Stimulated activated naive CD4-positive, alpha-beta T cell treated with Interleukin-2 at 50 U/mL for 16 hours (primary cell): ENCODE results near the gene MYO1D.
"Not testable (repeated sequence)": the region's sequence is repeated elsewhere in the genome, so short reads cannot be mapped to it uniquely, and the experiment has no call there.

ENCODE experiments used
- DNase-seq: peaks from one replicate; lab custom pipeline; 2025; lab: John Stamatoyannopoulos, UW

The MYO1D gene

DNA sequence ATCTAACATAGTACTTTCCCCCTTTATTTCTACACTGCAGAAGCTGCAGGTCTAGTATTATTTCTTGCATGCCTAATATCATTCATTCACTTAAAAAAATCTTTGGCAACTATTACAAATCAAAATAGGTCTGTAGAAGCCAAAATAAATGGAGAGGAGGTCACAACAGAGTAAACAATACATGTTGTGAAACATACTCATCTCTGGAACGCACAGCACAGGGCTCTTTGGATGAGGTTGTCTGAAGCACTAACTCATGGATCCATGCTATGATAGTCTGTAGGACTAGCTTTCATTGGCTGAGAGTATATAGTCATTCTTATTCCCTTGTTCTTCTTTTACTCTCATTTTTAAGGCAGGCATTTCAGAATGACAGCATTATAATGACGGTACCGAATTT, 21.3 kb downstream of the MYO1D start:
- no peak for DNase-seq

DNA sequence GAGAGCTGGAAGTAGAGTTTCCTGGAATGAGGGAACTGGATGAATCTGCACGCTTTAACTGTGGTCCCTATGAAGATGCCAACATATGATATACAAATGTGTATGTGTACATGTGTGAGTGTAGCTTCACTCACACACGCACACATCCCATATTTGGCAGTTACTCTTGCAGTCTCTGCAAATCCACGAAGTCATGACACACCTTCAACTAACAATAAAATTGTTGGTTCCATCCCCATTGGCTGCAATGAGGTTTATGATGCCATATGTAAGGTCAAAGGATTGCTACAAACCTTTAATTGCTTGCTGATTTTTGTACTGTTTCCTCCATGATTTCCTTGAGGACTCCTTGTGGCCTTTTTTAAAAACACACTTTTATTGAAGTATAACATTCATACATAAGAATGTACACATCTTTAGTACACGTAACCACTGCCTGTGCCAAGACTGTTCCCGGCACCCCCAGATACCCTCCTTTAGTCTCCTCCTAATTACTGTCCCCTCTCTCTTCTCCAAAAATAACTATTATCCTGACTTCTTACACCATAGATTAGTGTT, 22.0 kb downstream of the MYO1D start:
- no peak for DNase-seq

DNA sequence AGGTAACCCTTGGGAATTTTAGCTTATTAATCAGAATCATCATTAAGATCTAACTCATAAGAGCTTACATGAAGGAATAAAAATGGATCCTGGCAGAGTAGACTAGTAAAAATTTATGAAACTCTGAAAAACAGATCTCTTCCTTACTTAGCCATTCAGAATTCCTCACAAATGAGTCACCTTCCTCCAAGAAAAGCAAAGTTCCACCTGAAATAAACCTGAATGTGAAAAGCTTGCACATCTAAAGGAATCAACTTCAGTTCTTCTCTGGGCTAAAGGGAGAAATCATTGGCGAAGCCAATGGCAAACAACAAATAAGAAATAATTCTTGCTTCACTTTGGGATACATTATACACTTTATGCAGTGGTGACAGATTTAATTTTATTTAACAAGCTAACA, 22.7 kb downstream of the MYO1D start:
- no peak for DNase-seq

DNA sequence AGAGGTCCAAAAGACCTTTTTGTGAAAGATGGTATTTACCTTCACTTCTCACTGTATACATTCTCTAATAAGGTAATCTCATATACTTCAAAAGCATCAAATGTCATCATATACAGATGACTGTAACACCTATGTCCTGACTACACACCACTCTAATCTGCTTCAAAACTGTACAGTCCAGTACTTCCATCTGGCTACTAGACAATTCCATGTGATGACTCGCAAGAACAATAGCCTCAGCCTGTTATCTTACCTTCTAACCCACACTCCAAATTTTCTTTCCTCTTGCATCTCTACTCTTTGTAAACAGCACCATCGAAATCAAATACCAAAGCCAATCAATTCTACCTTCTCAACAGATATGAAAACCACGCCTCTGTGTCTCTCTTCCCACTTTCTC, 24.1 kb downstream of the MYO1D start:
- DNase-seq: no peak

DNA sequence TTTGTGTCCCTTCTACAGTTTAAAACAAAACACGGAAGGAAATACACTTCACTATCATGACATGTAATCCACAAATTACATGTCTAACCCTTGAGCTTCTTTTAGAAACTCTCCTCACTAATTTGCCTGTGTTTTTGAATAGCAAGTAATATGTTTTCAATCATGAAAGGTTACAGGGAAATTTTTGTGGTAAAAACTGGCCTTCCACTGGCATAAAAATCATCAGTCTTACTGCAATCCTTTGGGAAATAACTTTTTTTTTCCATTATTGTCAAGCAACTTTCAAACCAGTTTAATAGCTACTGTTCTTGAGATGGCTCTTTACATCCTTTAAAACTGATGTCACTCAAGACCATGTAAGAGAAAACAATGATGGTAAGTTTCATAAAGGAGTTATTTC, 27.0 kb downstream of the MYO1D start:
- DNase-seq: no peak

DNA sequence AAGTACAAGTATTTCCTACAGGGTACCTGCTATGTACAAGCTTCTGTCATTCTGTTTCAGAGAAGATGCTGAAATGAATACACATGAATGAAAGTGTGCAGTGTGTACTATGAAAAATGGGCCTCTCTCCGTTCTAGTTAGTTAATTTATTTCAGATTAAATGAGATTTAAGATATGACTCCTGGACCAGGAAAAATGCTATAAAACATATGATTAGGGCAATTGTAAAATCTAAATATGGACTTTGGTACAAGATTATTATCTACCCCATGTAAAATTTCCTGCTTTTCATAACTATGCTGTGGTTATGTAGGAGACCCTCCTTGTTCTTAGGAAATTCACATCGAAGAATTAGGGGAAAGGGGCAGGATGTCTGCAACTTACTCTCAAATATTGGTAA, 28.9 kb downstream of the MYO1D start:
- no peak for DNase-seq

DNA sequence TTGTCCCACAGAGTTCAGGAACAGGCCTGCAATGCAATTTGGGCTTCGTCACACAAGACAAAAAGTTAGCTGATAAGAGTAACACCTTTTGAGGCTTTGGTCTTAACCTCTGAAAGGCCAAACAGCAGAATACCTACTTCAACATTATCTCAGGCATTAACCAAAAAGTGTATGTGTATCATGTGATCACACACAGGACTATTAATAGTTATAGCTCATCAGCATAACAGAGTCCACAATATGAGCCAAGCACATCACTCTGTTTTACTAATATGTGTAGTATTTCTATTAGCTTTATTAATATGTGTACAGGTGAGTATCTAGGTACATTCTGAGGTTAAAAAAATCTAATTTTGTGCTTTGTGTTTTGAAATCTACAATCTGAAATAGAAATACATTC, 30.8 kb downstream of the MYO1D start:
- DNase-seq: no peak

DNA sequence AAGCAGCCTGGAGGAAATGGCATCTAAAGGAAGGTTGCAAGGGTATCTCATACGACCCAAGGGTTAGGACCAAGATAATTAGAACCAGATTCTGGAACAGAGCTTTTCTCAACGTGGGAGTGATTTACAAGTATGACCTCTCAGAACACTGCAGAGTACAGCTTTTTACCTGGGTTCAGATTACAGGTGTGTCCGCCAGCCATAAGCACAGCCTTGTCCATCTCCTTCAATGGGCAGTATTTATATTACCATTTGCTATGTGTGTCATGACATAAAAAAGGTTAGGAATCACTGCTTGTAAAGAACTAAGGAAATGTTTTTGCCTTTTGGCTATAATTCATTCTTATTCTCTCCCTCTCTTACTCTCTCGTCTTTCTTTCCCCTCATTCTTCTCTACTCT, 36.7 kb downstream of the MYO1D start:
- no peak for DNase-seq

DNA sequence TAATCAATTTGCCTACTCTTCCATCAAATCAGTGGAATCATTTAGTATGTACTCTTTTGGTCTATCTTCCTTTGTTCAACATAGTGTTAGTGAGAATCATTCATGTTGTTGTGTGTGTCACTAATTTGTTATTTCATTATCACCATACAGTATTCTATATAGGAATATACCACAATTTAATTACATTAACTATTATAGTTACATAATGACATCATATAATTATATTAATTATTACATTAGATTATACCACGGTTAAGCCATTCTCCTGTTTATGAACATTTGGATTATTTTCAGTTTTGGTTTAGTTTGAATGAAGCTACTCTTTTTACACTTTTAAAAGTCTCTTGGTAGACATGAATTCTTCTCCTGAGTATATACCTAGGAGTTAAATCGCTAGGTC, 40.4 kb downstream of the MYO1D start:
- no peak for DNase-seq

DNA sequence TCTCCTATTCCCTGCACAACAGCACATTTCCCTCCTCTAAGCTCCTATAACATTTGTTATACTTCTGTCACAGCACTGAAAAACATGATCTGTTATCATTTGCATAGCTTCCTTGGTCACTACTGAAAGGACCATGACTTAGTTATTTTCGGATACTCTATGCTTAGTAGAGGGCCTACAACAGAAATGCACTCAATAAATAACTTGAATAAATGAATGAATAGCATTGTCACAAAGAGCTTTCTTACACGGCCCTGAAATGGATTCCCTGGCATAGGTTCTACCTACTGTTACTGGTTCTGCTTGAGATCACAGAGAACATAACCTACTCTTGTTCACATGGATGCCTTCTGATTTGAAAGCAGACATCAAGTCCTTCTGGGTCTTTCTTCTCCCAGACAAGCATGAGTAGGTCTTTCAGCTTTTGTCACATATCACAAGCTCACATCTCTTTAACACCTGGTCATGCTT, 41.6 kb downstream of the MYO1D start:
- no peak for DNase-seq

DNA sequence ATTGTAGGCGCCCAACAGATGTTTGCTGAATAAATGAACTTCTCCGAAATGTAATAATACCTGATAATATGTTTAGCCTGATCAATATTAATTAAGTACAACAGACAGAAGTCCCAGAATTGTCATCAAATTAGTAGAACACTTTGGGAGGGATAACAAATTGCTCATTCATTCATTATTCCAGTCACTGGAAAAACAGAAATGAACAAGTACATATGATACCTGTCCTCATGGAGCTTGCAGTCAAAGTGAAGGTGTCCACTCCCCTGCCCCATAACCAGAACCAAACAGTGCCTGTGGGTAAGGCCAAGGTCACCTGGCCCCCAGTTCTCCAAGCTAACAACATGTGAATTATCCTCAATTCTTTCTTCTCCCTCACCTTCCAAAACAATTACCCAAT, 42.8 kb downstream of the MYO1D start:
- DNase-seq: no peak

DNA sequence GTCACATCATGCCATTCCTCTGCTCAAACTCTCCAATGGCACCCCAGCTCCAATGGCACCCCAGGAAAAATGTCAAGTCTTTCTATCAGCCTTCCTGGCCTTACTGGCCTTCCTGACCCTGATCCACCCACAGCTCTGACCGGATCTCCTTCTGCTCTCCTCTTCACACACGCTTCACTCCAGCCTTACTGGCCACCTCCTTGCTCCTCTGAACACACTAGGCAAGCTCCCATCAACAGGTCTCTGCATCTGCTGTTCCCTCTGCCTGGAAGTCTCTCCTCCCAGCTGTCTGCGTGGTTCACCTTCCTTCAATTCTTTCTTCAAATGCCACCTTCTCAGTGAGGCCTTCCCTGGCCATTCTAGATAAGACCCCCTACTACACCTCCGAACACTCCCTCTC, 43.4 kb downstream of the MYO1D start:
- DNase-seq: no peak

DNA sequence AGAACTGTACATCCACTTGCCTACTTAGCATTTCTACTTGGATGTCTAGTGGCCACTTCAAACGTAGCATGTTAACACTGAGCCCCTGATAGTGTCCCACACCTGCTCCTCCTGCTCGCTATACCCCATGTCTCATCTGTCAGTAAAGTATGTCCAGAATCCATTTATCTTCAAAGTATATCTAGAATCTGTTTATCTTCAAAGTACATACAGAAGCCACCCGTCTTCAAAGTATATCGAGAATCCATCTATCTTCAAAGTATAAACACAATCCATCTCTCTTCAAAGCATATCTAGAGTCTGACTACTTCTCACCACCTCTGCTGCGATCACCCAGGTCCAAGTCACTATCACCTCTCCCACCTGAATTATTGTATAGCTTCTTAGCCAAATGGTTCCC, 43.8 kb downstream of the MYO1D start:
- no peak for DNase-seq

DNA sequence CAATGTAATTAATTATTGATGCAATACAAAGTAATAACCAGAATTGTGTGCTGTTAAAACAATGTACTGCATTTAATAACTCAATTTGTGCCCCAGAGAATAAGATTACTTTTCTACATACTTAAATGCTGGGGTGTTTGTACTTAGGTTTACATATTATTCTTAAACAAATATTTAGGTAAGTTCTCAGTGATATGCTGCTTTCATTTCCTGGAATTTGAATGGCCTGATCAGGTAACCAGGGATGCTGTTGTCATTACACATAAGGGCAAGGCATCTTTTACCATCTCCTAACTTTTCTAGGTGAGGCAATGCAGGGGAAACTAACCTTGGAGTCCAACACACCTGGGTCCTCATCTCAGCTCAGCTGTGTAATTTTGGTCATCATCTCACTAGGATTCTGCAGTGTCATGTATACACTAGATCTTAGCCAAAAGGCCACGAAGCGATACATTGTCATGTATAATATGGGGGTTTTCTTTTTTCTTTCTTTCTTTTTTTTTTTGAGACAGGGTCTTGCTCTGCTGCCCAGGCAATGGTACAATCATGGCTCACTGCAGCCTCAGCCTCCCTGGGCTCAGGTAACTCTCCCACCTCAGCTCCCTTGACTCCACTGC, 45.2 kb downstream of the MYO1D start:
- DNase-seq: no peak

DNA sequence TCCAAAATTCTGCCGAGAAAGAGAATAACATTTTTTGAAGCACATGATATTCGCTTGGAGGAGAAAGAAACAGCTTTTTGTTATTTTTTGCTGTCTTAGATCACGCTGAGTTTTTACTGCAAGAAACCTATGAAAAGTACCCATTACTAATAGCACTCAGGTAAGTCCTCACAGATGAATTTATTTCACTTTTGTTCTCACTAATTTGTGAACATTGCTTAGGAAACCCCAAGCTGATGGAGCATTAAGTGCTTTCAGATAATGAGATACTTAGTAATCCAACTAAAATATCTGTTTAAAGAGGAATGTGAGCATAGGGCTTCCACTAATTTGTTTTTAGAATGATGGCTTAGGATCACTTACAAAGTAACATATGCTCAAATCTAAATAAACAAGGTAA, 45.7 kb downstream of the MYO1D start:
- no peak for DNase-seq

DNA sequence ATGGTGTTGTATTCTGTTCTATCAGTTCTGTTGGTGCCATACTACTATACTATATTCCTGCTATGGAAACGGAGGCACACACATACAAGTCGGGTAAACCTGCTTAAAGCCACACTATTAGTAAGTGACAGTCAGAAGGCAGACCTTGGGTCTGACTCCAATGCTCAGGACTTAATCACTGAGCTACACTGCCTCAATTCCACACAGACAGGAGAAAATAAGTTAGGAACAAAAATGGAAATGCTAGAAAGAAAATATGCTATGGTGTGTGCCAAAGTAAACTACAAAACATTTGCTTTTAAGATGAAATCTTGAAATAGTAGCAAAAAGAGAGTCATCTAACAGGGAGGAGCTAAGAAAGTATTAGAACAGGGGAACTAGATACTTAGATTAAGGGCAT, 48.1 kb downstream of the MYO1D start:
- DNase-seq: no peak

DNA sequence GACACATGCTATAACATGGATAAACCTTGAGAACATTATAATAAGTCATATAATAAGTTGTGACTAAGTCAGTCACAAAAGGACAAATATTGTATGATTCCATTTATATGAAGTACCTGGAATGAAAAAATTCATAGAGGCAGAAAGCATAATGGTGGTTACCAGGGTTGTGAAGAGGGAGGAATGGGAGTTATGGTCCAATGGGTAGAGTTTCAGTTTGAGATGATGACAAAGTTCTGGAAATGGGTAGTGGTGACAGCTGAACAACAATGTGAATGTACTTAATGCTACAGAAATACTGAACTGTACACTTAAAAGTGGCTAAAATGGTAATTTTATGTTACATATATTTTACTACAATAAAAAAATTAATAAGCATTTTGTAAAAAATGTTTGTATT, 49.7 kb downstream of the MYO1D start:
- DNase-seq: no peak

DNA sequence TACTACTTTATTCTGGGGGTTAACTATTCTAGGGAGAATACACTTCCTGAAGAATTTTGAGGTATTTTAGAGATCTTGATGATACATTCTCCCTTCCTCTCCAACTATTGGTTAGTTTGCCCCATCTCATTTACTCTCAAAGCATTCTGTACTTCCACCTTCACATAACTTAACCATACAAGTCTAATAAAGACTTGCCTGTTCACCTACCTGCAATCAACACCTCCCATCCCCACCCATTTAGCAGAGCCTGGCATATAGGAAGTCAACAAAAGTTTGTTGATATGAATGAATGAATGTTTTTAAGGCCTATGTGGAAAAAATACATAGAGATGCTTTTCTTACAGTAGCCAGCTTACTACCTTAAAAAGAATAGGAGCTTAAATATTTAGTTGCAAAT, 50.8 kb downstream of the MYO1D start:
- DNase-seq: no peak

DNA sequence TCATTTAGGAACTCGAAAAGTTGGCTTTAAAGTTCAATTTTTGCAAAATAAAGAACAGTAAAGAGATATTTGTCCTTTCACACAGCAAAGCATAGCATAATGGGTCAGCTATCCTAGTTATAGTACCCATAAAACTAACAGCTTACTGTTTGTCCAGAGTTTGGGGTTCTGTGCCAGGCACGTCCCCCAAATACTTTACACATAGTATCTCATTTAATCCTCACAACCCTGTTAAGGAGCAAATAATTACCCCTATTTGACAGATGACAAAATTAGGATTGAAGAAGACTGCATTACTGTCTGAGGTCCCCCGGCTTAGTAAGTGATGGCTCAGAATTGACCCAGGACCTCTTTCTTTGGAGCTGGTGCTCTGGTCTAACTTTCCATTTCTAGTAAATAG, 52.6 kb downstream of the MYO1D start:
- DNase-seq: no peak

DNA sequence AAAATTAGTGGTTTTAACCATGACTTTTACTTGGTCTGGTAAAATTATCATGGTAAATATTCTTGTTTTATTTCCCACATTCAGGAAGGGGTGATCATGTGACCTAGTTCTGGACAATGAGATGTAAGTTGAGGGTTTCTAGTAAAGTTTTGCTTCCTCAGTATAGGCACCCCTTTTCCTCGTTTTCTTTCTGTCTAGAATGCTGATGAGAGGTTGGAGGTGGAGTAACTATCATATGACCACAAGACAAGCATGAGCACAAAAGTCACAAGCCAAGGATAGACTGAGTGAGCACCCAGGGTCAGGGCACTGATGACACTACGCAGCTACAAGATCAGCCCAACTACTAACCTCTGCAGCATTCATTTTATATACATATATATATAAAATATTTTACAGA, 53.9 kb downstream of the MYO1D start:
- no peak for DNase-seq

DNA sequence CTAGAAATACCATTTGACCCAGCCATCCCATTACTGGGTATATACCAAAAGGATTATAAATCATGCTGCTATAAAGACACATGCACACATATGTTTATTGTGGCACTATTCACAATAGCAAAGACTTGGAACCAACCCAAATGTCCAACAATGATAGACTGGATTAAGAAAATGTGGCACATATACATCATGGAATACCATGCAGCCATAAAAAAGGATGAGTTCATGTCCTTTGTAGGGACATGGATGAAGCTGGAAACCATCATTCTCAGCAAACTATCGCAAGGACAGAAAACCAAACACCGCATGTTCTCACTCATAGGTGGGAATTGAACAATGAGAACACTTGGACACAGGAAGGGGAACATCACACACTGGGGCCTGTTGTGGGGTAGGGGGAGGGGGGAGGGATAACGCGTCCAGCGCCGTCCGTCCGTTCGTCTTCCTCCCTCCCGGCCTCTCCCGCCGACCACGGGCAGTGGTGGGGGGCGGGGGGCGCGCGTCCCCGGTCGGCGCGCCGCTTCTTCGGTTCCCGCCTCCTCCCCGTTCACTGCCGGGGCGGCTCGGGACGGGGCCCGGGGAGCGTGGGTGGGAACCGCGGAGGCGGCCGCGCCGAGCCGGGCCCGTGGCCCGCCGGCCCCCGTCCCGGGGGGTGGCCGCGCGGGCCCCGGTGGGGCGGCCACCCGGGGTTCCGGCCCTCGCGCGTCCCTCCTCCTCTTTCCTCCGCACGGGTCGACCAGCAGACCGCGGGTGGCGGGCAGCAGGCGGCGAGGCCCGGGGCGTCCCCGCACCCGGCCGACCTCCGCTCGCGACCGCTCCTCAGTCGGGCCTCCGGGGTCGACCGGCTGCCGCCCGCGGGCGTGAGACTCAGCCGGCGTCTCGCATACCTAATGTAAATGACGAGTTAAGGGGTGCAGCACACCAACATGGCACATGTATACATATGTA, 54.7 kb downstream of the MYO1D start:
- DNase-seq: not testable (repeated sequence)

DNA sequence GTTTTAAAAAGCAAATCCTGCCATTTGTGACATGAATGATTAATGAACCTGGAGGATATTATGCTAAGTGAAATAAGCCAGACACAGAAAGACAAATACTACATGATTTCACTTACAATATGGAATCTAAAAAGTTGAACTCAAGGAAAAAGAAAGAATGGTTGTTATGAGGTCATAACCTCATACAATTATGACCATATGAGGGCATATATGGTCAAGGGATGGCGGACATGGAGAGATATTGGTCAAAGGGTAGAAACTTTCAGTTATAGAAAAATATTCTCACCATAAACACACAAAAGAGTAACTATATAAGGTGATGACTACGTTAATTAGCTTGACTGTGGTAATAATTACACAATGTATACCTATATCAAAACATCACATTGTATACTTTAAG, 56.5 kb downstream of the MYO1D start:
- no peak for DNase-seq

DNA sequence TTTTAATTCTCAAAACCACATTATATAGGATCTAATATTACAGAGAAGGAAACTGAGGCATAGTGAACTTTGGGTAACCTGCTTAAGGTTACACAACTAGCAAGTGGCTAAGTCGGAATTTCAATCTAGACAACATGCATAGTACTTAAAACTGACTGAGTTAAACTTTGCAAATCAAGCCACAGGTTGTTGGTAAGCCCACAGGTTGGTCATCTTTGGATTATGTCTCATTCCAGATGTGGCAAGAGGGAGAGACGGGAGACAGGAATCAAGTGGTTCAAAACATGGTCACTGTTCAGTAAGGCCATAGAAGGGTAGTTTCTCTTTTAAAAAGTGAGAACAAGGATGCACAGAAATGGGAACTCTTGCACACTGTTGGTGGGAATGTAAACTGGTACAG, 57.1 kb downstream of the MYO1D start:
- no peak for DNase-seq
